Urothelium cell line (cell line): ENCODE measurements around the gene PAPOLG.
"Not testable (repeated sequence)": the region's sequence is repeated elsewhere in the genome, so short reads cannot be mapped to it uniquely, and the experiment has no call there.

Experiments used
- DNase-seq: peaks from one replicate; pipeline ENCODE4 v3.0.0; 2011; ENCODE audit warnings: low spot score, mixed read lengths
- FAIRE-seq: peaks from 2 replicates; lab custom pipeline; 2011; peaks lifted over from hg19 to GRCh38; lab: Jason Lieb, UNC

Gene PAPOLG

DNA sequence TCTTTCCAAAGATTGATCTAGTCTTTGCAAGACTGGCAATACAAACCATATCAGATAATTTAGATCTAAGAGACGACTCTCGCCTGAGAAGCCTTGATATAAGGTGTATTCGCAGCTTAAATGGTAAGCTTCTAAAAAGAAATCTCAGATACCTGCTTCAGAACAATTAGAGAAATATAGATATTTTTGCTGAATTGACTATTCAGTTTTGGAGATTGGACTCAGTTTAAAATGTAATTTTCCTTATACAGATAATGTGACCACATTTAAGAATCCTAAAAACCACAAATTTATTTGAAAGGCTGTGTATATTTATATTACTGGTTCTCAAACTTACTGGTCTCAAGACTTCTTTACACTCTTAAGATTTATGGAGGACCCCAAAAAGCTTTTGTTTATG lies 15.4 kb downstream of the PAPOLG start:
- FAIRE-seq (no peak), DNase-seq (no peak)

DNA sequence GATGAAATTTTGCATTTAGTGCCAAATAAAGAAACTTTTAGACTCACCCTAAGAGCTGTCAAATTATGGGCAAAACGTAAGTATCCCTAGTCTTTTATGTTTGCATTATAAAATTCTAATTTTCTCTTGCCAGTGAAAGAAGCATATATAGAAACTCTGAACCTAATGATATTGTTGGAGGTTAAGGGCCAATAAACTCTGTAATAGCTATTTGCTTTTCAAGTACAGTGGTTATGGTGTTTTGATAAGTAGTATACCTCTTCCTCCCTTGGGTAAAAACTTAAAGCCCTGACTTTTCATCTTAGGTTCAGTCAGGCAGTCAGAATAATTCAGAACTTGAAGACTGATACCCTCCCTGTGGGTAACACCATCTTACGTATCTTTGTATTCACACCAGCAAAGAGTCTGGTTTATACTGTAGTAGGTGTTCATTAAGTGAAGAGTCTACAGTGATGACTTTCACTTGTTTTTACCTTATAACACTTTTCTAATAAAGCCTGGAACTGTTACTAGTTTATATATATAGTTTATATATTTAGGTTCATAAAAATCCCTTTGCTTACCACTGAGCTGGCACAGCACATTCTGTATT lies 19.1 kb downstream of the PAPOLG start:
- DNase-seq (no peak), FAIRE-seq (no peak)

DNA sequence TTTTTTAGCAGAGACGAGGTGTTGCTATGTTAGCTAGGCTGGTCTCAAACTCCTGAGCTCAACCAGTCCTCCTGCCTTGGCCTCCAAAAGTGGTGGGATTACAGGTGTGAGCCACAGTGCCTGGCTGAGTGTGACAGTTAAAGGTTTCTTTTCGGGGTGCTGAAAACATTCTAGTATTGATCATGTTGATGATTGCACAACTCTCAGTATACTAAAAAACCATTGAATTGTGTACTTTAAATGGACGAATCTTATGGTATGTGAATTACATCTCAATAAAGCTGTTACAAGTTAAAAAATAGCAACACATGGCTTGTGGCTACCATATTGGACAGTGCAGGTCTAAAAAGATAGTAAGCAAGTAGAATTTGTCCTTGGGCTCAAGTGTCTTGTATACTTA lies 22.3 kb downstream of the PAPOLG start:
- FAIRE-seq, result no peak
- DNase-seq, result no peak

DNA sequence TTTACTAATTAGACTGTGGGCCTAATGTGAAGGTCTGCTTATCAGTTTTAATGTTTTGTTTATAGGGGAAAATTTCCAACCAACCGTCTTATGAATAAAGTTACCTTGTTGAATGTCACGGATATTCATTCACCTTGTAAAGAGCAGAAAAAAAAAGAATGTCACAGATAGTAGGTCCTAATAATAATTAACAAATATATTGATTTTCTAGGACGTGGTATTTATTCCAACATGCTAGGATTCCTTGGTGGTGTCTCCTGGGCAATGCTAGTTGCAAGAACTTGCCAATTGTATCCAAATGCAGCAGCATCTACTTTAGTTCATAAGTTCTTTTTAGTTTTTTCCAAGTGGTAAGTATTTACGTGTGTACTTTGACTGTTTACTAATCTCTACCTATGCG lies 23.4 kb downstream of the PAPOLG start:
- DNase-seq (no peak), FAIRE-seq (no peak)

DNA sequence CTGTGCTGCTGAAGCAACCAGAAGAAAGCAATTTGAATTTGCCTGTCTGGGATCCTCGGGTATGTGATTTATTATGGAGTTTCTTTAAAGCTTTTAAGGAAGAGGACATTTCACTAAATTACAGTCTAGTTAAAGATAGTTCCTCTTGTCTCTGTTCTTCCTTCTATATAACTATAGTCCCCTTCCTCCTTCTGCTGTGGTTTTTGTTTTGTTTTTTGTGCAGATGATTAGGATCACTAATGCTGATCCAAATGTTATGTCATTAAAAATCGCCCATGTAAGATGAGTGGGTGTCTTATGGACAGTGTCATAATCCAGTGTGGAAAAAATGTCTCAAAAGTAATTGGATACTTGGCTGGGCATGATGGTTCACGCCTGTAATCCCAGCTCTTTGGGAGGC lies 24.7 kb downstream of the PAPOLG start:
- DNase-seq (no peak), FAIRE-seq (no peak)

DNA sequence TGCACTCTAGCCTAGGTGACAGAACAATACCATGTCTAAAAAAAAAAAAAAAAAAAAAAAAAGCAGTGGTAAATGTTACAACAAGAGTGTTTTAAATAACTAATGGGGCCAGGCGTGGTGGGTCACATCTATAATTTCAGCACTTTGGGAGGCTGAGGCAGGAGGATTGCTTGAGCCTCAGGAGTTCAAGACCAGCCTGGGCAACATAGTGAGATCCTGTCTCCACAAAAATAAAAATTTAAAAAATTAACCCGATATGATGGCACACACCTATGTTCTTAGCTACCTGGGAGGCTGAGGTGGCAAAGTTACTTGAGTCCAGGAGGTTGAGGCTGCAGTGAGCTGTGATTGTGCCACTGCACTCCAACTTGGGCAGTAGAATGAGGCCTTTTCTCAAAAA lies 37.1 kb downstream of the PAPOLG start:
- no peak for FAIRE-seq
- DNase-seq, result no peak

DNA sequence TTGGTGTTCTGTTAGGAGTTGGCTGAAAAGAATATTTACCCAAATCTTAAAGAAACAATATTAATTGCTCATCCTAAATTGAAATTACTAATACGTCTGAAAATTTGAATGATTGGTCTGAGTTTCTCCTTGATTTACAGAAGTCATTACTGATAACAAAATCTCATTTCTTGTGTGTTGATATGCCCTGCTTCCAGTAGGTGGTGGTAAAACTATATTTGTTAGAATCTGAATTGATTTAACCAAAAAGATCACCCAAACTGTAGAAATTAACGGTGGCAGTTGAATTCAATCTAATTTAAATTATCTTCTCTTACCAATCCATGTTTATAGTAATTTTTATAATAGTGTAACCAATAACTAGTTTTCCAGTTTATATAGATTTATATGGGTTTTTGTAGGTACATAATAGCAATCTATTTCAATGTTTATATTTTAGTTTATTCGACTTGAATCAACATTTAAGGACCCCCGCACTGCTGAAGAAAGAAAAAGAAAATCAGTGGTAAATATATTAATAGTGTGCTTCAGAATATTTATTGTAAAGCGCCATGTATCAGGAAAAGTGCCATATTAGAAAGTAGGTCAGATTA lies 38.3 kb downstream of the PAPOLG start:
- FAIRE-seq (no peak), DNase-seq (no peak)

DNA sequence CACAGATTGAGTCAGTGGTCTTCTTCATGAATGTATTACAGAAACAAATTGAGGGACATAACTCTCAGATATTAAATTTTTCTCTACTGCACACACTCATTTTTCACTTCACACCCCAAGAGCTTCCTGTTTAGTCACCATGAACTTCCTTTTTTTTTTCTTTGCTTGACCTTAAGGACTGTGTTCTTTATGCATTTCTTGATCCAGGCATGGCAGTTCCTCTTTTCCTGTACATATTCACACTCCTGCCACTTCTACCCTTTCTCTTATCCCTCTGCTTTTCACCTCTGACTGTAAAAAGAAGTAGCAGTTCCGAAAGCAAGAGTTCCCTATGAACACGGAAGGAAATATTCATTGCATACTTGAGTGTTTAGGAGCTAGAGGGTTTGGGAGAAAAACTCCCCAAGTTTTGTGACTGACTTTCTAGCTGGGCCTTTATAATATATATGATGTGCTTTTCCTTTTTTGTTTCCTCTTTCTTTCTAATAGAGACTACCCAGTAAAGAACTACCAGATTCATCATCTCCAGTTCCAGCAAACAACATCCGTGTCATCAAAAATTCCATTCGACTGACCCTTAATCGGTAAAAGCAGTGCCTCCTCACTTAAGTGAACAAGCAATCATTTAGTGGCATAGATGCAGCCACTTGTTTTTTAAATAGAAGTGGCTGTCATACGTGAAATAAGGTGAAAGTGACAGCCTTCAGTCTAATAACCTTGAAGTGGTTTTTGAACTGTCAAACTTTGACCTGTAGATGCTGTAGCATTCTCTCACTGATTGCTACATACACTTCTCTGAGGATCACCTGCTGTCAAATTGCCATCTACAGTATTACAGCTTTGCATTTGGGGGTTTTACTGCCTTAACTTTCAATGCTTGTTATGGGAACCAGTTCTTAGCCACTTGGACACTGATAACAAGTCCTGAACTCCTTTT lies 40.8 kb downstream of the PAPOLG start:
- no peak for DNase-seq
- FAIRE-seq, result no peak

DNA sequence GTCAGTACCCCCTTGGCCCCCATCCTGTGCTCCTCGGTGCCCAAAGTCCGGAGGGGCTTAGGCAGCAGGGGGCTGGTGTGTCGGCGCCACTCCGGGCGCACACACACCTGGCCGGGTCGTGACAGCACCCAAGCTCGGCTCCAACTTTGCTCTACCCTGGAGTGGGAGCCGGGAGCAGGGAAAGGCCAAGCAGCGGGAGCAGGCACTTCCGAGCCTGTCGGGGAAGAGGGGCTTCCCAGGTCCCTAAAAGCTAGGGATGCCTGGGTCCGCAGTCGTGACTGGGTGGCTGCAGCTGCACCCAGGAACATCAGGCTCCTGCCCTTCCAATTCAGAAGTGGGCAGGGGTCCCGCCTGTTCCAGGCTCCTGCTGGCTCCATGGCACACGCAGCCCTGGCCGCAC lies 48.4 kb downstream of the PAPOLG start:
- DNase-seq (no peak), FAIRE-seq (no peak)

DNA sequence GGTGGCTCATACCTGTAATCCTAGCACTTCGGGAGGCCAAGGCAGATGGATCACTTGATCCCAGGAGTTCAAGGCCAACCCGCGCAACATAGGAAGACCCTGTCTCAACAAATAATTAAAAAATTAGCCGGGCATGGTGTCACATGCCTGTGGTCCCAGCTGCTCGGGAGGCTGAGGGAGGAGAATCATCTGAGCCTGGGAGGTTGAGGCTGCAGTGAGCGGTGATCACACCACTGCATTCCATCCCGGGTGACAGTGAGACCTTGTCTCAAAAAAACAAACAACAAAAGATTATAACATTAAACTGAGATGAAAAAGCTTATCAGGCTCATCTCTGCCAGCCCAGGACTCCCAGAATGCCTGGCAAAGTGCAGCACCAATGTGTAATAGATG lies 50.5 kb downstream of the PAPOLG start:
- FAIRE-seq, result peak; percentile 5
- no peak for DNase-seq

DNA sequence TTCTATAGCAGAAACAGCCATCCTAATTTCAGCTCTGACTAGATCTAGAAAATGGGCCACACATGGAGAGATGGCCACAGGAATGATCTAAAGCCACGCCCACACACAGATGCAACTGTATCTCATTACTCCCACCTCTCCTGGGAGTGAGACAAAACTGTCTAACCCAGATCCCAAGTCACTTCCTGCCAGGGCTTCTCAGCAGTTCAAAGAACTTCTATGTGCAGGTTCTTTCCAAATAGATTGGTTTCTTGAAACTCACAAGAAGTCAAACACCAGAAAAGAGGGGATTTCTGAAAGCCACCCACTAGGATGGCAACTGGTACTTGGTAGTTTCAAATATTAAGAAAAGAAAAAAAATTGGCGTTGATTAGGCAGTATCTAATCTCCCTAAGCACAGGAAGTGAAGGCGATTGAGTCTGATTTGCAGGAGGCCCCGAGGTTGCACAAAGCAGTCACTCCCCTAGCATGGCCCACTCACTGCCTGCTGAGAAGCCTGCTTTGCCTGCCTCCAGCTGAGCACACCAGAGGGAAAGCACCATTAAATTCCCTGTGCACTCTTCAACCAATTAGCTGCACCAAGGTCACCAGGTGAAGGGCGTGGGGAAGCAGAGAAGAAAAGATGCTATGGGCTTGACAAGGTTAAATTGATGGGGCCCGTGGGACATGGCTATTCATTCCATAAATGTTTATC lies 51.1 kb downstream of the PAPOLG start:
- peak; percentile 72 for DNase-seq

DNA sequence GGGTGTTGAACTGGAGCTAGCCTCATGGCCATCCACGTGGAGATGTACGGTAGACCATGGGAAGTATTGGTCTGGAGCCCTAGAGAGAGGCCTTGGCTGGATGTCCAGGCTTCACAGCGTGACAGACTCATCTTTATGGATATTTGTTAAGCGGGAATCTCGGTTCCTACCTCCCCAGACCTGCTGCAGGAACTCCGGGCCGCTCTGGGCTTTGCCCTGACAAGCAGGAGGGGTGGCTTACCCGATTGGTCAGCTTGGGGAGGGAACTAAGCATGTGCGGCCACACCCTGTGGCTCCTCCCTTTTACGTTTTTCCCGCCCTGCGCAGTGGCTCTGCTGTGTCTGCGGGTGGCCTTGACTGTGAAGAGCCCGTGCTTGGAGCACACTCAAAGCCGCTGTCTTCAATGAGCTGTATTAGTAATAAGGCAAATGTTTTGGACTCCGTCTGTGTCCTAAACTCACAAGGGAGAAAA lies 52.3 kb downstream of the PAPOLG start:
- DNase-seq (no peak), FAIRE-seq (no peak)

More for the DNA sequence above, 51.1 kb downstream of the PAPOLG start:
- no peak for FAIRE-seq

DNA sequence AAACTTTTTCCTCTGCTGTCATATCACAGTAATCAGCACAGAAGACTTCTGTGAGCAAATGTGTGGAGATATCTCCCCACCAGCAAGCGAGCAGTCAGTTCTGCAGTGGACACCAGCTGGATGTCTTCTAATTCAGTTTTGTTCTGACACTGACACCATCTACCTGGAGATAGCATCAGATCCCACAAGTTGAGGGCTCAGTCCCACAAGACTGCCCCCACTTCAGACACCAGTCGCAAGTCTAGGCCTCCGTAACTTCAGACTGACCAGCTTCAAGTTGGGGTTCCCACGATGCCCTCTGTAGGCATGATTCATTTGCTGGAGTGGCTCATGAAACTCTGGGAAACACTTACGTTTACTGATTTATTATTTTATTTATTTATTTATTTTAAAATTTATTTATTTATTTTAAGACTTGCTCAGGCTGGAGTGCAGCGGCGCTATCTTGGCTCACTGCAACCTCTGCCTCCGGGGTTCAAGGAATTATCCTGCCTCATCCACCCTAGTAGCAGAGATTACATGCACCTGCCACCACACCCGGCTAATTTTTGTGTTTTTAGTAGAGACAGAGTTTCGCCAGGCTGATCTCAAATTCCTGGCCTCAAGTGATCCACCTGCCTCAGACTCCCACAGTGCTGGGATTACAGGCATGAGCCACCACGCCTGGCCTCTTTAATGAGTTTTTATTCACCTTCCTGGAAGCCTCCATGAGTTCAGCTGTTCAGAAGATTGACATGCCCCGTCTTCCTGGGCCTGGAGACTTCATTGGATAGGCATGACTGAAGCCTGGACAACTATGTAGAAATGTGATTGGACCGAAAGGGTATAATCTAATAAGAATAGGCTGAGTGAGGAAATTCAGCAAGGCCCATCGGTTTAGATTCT lies 55.7 kb downstream of the PAPOLG start:
- FAIRE-seq (no peak), DNase-seq (no peak)

DNA sequence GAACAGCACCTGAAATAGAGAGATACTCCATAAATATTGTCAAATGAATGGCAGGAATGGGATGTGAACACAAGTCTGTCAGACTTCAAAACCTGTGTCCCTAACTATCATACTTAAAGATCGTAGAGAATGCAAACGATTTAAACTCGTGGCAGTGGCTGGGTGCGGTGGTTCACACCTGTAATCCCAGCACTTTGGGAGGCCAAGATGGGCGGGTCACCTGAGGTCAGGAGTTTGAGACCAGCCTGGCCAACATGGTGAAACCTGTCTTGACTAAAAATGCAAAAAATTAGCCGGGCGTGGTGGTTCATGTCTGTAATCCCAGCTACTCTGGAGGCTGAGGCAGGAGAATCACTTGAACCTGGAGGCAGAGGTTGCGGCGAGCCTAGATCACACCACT lies 61.1 kb downstream of the PAPOLG start:
- FAIRE-seq, DNase-seq: not testable (repeated sequence)

DNA sequence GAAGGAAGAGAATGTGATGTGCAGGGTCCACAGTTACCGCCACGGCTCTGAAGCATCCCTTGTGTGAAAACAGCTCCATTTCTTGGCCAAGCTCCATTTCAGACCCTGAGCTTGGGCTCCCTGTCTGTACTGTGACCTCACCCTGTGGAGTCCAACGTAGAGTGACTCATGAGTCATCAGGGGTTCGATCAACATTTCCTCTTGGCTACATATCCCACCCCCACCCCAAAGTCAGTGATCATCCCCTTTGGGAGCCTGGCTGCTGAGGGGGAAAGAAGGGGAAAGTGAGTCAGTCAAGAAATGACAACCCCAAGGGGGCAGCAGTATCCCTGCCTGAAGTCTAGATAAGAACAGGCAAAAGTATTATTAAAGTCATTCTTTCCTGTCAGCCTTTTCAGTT lies 62.2 kb downstream of the PAPOLG start:
- DNase-seq (no peak), FAIRE-seq (no peak)

DNA sequence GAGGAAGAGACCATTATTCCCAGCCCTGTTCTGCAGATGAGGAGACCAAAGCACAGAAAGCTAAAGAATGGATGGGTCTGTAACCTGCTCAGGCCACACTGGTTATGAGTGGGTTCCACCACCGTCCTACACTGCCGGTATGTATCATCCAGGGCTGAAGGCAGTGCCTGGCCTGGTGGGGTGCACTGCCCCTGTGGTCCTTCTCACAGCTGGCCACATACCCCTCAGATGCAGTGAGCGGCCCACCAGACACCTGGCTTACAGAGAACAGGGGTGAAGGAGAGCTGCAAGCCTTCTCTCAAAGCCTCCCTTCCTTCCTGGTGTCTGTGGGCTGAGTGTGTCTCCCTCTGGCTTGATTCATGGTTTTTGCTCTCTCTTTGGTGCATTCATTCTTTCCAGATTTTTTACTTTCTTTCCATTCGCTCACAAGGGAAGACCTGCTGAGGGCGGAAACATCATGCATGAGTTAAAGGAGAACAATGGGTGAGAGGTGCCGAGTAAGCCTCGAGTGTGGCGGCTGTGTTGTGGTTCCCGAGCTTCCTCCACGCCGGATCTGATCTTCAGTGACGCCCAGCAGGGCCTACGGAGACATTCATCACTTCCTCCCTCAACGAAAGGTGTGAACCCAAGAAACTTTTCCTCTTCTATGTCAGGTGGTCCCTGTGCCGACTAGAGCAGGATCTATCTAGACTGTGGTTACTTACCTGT lies 63.2 kb downstream of the PAPOLG start:
- FAIRE-seq (no peak), DNase-seq (no peak)

DNA sequence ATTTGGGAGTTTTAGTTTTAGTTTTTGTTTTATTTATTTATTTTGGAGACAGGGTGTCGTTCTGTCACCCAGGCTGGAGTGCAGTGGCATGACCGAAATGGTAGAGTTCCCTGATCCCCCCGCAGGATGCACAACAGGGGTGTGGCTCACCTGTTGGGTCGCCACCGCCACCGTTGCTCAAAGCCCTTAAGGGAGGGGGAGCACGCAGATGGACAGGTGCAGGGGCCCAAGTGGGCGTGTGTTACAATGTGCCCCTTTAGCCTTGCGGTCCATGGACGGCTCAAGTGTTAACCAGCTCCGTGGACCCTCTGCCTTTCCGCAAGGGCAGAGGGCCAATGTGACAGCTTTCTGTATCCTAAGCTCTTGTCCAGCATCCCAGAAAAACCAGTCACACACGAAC lies 63.9 kb downstream of the PAPOLG start:
- no peak for FAIRE-seq

DNA sequence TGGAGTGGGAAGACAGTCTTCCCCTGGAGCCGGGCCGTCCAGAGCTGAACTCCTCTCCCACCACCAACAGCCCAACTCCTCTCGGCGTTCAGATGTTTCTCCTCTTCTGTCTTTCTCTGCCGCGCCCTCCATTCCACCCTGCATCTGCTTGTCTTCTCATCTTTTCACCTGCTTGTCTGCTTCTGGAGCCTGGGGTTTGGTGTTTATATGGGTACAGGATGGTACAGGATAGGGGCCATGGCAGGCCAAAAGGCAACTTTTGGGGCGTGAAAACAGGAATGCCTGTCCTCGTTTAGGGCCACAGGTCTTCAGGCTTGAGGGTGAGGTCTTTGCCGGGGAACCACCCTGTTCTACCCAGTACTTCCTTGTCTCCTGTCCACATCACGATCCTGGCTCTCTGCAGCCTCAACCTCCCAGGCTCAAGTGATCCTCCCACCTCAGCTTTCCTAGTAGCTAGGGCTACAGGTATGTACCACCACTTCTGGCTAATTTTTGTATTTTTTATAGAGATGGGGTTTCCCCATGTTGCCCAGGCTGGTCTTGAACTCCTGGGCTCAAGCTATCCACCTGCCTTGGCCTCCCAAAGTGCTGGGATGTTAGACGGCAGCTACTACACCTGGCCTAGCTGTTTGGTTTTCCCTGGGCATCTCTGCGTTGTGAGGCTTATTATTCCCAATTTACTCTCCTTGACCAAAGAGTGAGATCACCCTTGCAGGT lies 64.5 kb downstream of the PAPOLG start:
- FAIRE-seq (no peak), DNase-seq (no peak)

More for the DNA sequence above, 63.9 kb downstream of the PAPOLG start:
- DNase-seq, result no peak

DNA sequence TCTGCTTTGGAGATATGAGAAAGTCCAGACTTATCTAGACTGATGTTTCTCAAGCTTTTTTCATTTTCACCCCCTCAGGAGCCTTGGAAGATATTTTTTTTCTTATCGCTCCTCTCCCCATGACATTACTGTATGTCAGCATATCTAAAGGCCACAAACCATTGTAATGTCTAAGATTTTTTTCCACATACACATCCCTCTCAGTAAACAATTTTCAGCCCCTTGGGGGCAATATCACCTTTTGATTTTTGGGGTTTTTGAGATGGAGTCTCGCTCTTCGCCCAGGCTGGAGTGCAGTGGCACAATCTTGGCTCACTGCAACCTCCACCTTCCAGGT lies 65.0 kb downstream of the PAPOLG start:
- DNase-seq (no peak), FAIRE-seq (no peak)
